Heart left ventricle (tissue), 16 donors: Measurements from ENCODE around the gene ETV2. TPM values are rescaled to one million over a fixed set of nuclear protein-coding genes. Genes with fewer than 3 reads are reported as not detected.

ENCODE experiments used
- ATAC-seq, 4 donors: fragments of 200-7000 bp; cut with Tn5 transposase; one replicate each; pipeline ENCODE4 v1.9.1; 2020 to 2022; ENCODE audit warnings: moderate library complexity in 4 of 4, mild to moderate bottlenecking in 3 of 4, moderate number of reproducible peaks in 1 of 4
- DNase-seq, 5 donors: peaks; one replicate each; pipeline ENCODE4 v3.0.0-alpha.2; 2020
- H3K27ac ChIP-seq, 12 donors: fragments of 200-600 bp; sonication (generic) in 4 of 12; one replicate each; pipeline versions ENCODE4 v1.5.0 to v1.8.0; 2016 to 2022; ENCODE audit warnings: mild to moderate bottlenecking in 2 of 12
- H3K27me3 ChIP-seq, 9 donors: fragments of 200-600 bp; sonication (generic) in 2 of 9; one replicate each; pipeline versions ENCODE4 v1.5.1 to v1.8.0; 2016 to 2022; ENCODE audit warnings: mild to moderate bottlenecking in 3 of 9
- H3K36me3 ChIP-seq, 9 donors: fragments of 200-600 bp; sonication (generic) in 2 of 9; one replicate each; pipeline versions ENCODE4 v1.5.0 to v1.8.0; 2018 to 2022; ENCODE audit warnings: mild to moderate bottlenecking in 2 of 9
- H3K4me1 ChIP-seq, 12 donors: fragments of 200-600 bp; sonication (generic) in 4 of 12; one replicate each; pipeline versions ENCODE4 v1.5.0 to v1.8.0; 2016 to 2022; ENCODE audit warnings: mild to moderate bottlenecking in 3 of 12
- H3K4me3 ChIP-seq, 12 donors: fragments of 200-600 bp; sonication (generic) in 4 of 12; one replicate each; pipeline versions ENCODE4 v1.5.0 to v1.8.0; 2017 to 2022; ENCODE audit warnings: mild to moderate bottlenecking in 9 of 12, moderate library complexity in 4 of 12
- H3K9me3 ChIP-seq, 12 donors: fragments of 200-600 bp; sonication (generic) in 4 of 12; one replicate each; pipeline versions ENCODE4 v1.5.0 to v1.8.0; 2016 to 2022; ENCODE audit warnings: mild to moderate bottlenecking in 1 of 12
- POLR2A ChIP-seq, 2 donors: fragments of 450-650 bp; IDR thresholded peaks; one replicate each; pipeline ENCODE4 v1.6.1; 2017; ENCODE audit warnings: antibody characterized with exemption in 2 of 2, mild to moderate bottlenecking in 2 of 2, moderate library complexity in 2 of 2
- WGBS, 4 donors: extraction: QIAGEN DNeasy Blood & Tissue Kit in 2 of 4; methylation state at CpG; one replicate each; pipeline versions ENCODE4 v1.1.5 to v1.1.7; 2013 to 2018; 5-methylcytosine and 5-hydroxymethylcytosine counted together
- intact Hi-C, 10 donors: fragments of 100-400 bp; cut with DNase I; formaldehyde crosslinking; loops; one replicate each; pipeline versions ENCODE4 v1.11.1 to v1.14.2; 2022
- polyA plus RNA-seq, 2 donors: library from polyadenylated mRNA; stranded (reverse); fragments of 200-250 nt; gene quantifications; one replicate each; pipeline ENCODE4 v1.2.3, GENCODE V29; 2013
- total RNA-seq, 9 donors: library from RNA; depleted of rRNA in 2 of 9; stranded (reverse); fragments of >200 nt in 2 of 9; fragmentation: NEBNext Ultra II Directional in 3 of 9; extraction: Animal tissue kit (Norgen Biotek cat#: 25700) in 3 of 9; gene quantifications; one replicate each; pipeline versions ENCODE4 v1.1.0 to v1.2.4, GENCODE V29; 2016 to 2023
- TF ChIP-seq, protein P1 (sequence below), 12 donors: fragments of 200-600 bp; sonication (generic) in 4 of 12; IDR thresholded peaks; one replicate each; pipeline versions ENCODE4 v1.5.0 to v1.8.0; 2018 to 2022; ENCODE audit warnings: antibody characterized with exemption in 12 of 12, mild to moderate bottlenecking in 5 of 12
- donor health status: ischemic (EF 13 %, LVEDD 7.1; RV severe dilation, severe dysfunction).
- donor health status: healthy with polysubstance abuse.
- donor health status: DM: no; HTN: yes; CAD: no.
- donor health status: DM: no; HTN: no; CAD: no.
- donor health status: ischemic (EF 25% LVEDD 6.9; RV normal size, moderate dysfunction).
- donor health status: ischemic (EF 25% LVEDD 5.7; RV mildly dilated, moderate dysfunction).
- donor health status: healthy.
- donor health status: DM: yes; HTN: yes; CAD: no.
- donor health status: ischemic (EF 35%, LVEDD 5.7; RV mildly dilated, moderate dysfunction).
- donor health status: nonischemic (EF 11% LVEDD 7.7; RV severe dilation, severe dysfunction).
- donor health status: DM: yes; HTN: yes; CAD: no.
- donor health status: PGD.
- donor health status: ischemic (EF 29% LVEDD 5.4; RV normal size, mild dysfunction).
- donor health status: nonischemic (EF 23%, LVEDD 6.1; RV moderate dilation, normal function).

Gene ETV2
- total and polyA plus RNA-seq, 11 donors, result 0.23 to 1.6 (median 0.62) TPM; not detected in 2

DNA sequence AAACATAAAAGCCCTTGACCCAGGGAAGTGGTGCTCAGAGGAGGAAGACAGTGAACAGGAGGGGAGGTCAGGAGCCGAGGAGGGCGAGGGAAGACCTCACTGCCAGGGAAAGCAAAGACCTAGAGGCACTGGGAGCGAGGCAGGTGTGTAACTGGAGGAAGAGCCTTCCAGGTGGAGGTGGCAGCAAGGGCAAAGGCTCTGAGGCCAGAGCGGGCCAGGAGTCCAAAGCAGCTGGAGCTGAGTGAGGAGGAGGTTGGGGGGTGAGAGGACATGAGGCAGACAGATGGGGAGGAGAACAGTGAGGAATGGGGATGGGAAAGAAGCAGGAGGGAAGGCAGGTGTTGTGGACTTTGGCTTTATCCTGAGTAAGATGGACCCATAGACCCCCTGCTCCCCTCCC, 28.4 kb downstream of the ETV2 start:
- TF ChIP-seq POLR2A (IDR thresholded peaks at IDR 0.05), result no peak
- TF ChIP-seq, protein P1, sequence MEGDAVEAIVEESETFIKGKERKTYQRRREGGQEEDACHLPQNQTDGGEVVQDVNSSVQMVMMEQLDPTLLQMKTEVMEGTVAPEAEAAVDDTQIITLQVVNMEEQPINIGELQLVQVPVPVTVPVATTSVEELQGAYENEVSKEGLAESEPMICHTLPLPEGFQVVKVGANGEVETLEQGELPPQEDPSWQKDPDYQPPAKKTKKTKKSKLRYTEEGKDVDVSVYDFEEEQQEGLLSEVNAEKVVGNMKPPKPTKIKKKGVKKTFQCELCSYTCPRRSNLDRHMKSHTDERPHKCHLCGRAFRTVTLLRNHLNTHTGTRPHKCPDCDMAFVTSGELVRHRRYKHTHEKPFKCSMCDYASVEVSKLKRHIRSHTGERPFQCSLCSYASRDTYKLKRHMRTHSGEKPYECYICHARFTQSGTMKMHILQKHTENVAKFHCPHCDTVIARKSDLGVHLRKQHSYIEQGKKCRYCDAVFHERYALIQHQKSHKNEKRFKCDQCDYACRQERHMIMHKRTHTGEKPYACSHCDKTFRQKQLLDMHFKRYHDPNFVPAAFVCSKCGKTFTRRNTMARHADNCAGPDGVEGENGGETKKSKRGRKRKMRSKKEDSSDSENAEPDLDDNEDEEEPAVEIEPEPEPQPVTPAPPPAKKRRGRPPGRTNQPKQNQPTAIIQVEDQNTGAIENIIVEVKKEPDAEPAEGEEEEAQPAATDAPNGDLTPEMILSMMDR (IDR thresholded peaks at IDR 0.05), result no peak
- H3K9me3 ChIP-seq, result no peaks in the 10 kb centered on the region
- ATAC-seq (no peak), DNase-seq (no peak)
- H3K36me3 ChIP-seq, result peaks cover 0 to 11% (median 0%) of the 10 kb centered on the region in 9 donors
- peaks cover 3 to 36% (median 28%) of the 10 kb centered on the region in 9 donors for H3K27me3 ChIP-seq
- peaks cover 0 to 8% (median 0%) of the 10 kb centered on the region in 12 donors for H3K4me1 ChIP-seq
- H3K27ac ChIP-seq, result no peak overlapping the region
- intact Hi-C loops, result no loop called here
- no peak overlapping the region for H3K4me3 ChIP-seq
- 63 to 70% (median 65%) methylated on average over 4 of the region's 4 CpGs for WGBS, 4 donors

DNA sequence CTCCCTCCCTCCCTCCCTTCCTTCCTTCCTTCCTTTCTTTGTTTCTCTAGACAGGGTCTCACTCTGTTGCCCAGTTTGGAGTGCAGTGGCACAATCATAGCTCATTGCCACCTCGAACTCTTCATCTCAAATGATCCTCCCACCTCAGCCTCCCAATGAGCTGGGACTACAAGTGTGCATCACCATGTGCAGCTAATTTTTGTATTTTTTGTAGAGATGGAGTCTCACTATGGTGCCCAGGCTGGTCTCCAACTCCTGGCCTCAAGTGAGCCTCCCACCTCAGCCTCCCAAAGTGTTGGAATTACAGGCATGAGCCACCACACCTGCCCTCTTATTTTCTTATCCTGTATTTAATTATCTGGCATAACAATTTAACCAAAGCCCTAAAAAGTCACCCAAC, 29.1 kb downstream of the ETV2 start:
- WGBS, 4 donors, result 68 to 89% (median 80%) methylated on average over 1 of the region's 1 CpG
- Histone ChIP-seq H3K36me3 (peaks cover 0 to 4% (median 0%) of the 10 kb centered on the region in 9 donors), H3K9me3 (no peaks in the 10 kb centered on the region), H3K27me3 (peaks cover 5 to 43% (median 31%) of the 10 kb centered on the region in 9 donors), H3K27ac (no peak overlapping the region), H3K4me3 (no peak overlapping the region), H3K4me1 (peaks cover 0 to 8% (median 0%) of the 10 kb centered on the region in 12 donors)
- intact Hi-C loops, result no loop called here
- no peak for ATAC-seq
- TF ChIP-seq, protein P1 (IDR thresholded peaks at IDR 0.05), result no peak
- TF ChIP-seq POLR2A (IDR thresholded peaks at IDR 0.05), result no peak
- DNase-seq, result no peak

DNA sequence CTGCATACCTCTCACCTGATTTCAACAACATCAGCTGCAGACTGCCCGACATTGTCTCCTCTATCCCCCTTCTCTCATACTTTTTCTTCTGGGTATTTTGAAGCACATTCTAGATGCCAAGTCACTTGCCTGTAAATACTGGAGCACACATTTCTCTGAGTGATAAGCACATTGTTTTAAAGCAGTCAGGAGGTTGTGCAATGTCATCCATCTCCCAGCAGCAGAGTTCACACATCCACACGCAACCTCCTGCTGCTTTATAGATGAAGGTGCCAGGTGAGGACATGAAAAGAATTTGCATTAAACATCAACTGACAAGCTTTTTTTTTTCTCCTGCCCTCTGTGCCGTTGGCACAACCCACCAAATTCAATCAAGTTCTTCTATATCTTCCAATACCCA, 30.3 kb downstream of the ETV2 start:
- H3K27me3 ChIP-seq, result peaks cover 5 to 54% (median 31%) of the 10 kb centered on the region in 9 donors
- ATAC-seq (no peak), DNase-seq (no peak)
- TF ChIP-seq, protein P1 (IDR thresholded peaks at IDR 0.05), result no peak
- no peak for TF ChIP-seq POLR2A (IDR thresholded peaks at IDR 0.05)
- H3K36me3 ChIP-seq, result no peaks in the 10 kb centered on the region
- WGBS, 4 donors, result 43 to 52% (median 46%) methylated on average over 3 of the region's 3 CpGs
- peaks cover 0 to 8% (median 0%) of the 10 kb centered on the region in 12 donors for H3K4me1 ChIP-seq
- intact Hi-C loops, result no loop called here
- no peak overlapping the region for H3K27ac ChIP-seq
- no peak overlapping the region for H3K4me3 ChIP-seq
- no peaks in the 10 kb centered on the region for H3K9me3 ChIP-seq

DNA sequence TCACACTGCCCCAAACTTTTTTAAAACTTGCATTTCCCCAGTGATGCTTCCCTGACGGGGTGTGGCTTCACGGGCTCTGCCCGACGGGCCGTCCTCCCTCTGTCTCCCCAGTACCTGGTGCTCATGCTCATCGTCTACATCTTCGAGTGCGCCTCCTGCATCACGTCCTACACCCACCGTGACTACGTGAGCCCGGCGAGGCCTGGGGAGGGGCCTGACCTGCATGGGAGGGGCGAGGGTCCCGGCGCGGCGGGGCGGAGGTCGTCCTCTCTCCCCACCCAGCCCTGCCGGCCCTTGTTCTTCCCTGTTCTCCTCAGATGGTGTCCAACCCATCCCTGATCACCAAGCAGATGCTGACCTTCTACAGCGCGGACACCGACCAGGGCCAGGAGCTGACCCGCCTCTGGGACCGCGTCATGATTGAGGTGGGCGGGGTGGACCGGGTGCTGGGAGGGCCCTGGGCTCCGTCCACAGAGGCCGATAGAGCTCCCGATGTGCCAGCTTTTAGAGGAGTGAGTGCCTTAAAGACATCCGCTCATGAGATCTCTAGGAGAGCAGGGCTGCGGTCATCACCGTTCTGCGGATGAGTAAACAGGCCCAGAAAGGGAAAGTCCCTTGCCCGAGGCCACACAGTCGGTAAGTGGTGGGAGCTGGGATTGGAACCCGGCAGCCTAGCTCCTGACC, 31.7 kb downstream of the ETV2 start:
- Histone ChIP-seq H3K36me3 (no peaks in the 10 kb centered on the region), H3K27ac (no peak overlapping the region), H3K4me1 (peaks cover 0 to 8% (median 0%) of the 10 kb centered on the region in 12 donors), H3K4me3 (peak overlapping the region in 9 of 12 donors; percentile 23 to 52 (median 35)), H3K27me3 (peaks cover 5 to 62% (median 31%) of the 10 kb centered on the region in 9 donors), H3K9me3 (no peaks in the 10 kb centered on the region)
- intact Hi-C loops, result no loop called here
- WGBS, 4 donors, result 7 to 11% (median 8%) methylated on average over 26 to 39 of the region's 39 CpGs
- TF ChIP-seq, protein P1 (IDR thresholded peaks at IDR 0.05), result no peak
- TF ChIP-seq POLR2A (IDR thresholded peaks at IDR 0.05), result no peak
- peak in 1 of 5 donors; percentile 54 for DNase-seq
- peak in 3 of 4 donors; percentile 53 to 78 (median 56) for ATAC-seq
